ENCODE results near the gene ZNF280A. TPM values are rescaled to one million over a fixed set of nuclear protein-coding genes. Genes with fewer than 3 reads are reported as not detected.

The ZNF280A gene
- total RNA-seq, 1 experiment from 2014 or later = 0.10 TPM

DNA sequence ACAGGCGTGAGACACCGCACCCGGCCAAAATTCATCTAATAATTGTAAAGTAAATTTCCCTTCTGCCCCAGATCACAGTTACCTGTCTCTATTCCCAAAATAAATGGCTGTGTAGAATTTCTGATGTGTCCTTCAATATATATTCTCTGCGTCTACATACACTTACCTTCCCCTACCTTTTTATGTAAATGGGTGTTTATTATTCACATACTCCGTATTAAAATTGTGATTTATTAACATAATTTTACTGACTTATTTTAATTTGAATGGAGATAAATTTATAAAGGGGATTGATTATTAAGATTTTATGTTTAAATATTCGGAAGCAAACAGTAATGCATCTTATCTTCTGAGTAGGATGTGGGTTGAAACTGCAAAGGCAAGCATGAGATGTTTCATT, 16.4 kb upstream of the ZNF280A start:
- Histone ChIP-seq H3K4me1 (ENCODE audit: control insufficient read depth, insufficient read depth, low read length) (no peaks in the 10 kb centered on the region), H3K27ac (ENCODE audit: low read length) (no peak overlapping the region), H3K27me3 (ENCODE audit: control insufficient read depth, insufficient read depth, low read length) (no peaks in the 10 kb centered on the region), H3K36me3 (ENCODE audit: control insufficient read depth, insufficient read depth, low read length) (no peaks in the 10 kb centered on the region), H3K9me3 (ENCODE audit: control insufficient read depth, insufficient read depth, low read depth, low read length) (no peaks in the 10 kb centered on the region), H3K4me3 (ENCODE audit: low read depth in 2 of 2, low read length in 2 of 2) (no peak overlapping the region)
- BruUV-seq (replicated peaks) = no TSS peak
- intact Hi-C loops (cut with micrococcal nuclease; ENCODE audit: unreplicated experiment) = no loop called here
- ATAC-seq (no peak), DNase-seq (ENCODE audit: low read depth, low spot score) (no peak)
- in situ Hi-C loops (cut with HindIII; ENCODE audit: low pct_unique_long_range_greater_than_20kb, low sequenced_read_pairs) = no loop called here
- TF ChIP-seq, protein P1, sequence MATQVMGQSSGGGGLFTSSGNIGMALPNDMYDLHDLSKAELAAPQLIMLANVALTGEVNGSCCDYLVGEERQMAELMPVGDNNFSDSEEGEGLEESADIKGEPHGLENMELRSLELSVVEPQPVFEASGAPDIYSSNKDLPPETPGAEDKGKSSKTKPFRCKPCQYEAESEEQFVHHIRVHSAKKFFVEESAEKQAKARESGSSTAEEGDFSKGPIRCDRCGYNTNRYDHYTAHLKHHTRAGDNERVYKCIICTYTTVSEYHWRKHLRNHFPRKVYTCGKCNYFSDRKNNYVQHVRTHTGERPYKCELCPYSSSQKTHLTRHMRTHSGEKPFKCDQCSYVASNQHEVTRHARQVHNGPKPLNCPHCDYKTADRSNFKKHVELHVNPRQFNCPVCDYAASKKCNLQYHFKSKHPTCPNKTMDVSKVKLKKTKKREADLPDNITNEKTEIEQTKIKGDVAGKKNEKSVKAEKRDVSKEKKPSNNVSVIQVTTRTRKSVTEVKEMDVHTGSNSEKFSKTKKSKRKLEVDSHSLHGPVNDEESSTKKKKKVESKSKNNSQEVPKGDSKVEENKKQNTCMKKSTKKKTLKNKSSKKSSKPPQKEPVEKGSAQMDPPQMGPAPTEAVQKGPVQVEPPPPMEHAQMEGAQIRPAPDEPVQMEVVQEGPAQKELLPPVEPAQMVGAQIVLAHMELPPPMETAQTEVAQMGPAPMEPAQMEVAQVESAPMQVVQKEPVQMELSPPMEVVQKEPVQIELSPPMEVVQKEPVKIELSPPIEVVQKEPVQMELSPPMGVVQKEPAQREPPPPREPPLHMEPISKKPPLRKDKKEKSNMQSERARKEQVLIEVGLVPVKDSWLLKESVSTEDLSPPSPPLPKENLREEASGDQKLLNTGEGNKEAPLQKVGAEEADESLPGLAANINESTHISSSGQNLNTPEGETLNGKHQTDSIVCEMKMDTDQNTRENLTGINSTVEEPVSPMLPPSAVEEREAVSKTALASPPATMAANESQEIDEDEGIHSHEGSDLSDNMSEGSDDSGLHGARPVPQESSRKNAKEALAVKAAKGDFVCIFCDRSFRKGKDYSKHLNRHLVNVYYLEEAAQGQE (IDR thresholded peaks at IDR 0.05; ENCODE audit: insufficient read depth in 1 of 2, low read depth in 2 of 2, low read length in 1 of 2) = no peak
- no peak for TF ChIP-seq SIN3A (IDR thresholded peaks at IDR 0.05; ENCODE audit: borderline replicate concordance, insufficient read depth, low read depth, low read length)
- TF ChIP-seq, protein P2, sequence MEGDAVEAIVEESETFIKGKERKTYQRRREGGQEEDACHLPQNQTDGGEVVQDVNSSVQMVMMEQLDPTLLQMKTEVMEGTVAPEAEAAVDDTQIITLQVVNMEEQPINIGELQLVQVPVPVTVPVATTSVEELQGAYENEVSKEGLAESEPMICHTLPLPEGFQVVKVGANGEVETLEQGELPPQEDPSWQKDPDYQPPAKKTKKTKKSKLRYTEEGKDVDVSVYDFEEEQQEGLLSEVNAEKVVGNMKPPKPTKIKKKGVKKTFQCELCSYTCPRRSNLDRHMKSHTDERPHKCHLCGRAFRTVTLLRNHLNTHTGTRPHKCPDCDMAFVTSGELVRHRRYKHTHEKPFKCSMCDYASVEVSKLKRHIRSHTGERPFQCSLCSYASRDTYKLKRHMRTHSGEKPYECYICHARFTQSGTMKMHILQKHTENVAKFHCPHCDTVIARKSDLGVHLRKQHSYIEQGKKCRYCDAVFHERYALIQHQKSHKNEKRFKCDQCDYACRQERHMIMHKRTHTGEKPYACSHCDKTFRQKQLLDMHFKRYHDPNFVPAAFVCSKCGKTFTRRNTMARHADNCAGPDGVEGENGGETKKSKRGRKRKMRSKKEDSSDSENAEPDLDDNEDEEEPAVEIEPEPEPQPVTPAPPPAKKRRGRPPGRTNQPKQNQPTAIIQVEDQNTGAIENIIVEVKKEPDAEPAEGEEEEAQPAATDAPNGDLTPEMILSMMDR (IDR thresholded peaks at IDR 0.05) = no peak
- no peak for TF ChIP-seq POLR2AphosphoS5 (IDR thresholded peaks at IDR 0.05; ENCODE audit: low read depth, low read length)
- no peak for TF ChIP-seq TCF7L2 (IDR thresholded peaks at IDR 0.05; ENCODE audit: low read depth, low read length)
- ChIA-PET CTCF (no interaction called here), POLR2A (no interaction called here)

DNA sequence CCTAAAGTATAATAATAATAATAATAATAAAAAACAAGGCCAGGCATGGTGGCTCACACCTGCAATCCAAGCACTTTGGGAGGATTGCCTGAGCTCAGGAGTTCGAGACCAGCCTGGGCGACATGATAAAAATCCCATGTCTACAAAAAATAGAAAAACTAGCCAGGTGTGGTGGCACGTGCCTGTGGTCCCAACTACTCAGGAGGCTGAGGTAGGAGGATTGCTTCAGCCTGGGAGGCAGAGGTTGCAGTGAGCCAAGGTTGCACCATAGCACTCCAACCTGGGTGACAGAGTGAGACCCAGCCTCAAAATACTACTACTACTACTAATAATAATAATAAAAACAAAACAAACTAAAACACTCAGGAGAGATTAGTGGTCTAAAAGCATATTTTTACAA, 15.6 kb upstream of the ZNF280A start:
- Histone ChIP-seq H3K27me3 (ENCODE audit: control insufficient read depth, insufficient read depth, low read length) (no peaks in the 10 kb centered on the region), H3K4me1 (ENCODE audit: control insufficient read depth, insufficient read depth, low read length) (no peaks in the 10 kb centered on the region), H3K27ac (ENCODE audit: low read length) (no peak overlapping the region), H3K4me3 (ENCODE audit: low read depth in 2 of 2, low read length in 2 of 2) (no peak overlapping the region), H3K36me3 (ENCODE audit: control insufficient read depth, insufficient read depth, low read length) (no peaks in the 10 kb centered on the region), H3K9me3 (ENCODE audit: control insufficient read depth, insufficient read depth, low read depth, low read length) (no peaks in the 10 kb centered on the region)
- CTCF ChIA-PET = no interaction called here
- in situ Hi-C loops (cut with HindIII; ENCODE audit: low pct_unique_long_range_greater_than_20kb, low sequenced_read_pairs) (no loop called here), intact Hi-C loops (cut with micrococcal nuclease; ENCODE audit: unreplicated experiment) (no loop called here)
- no TSS peak for BruUV-seq (replicated peaks)
- TF ChIP-seq, protein P2 (IDR thresholded peaks at IDR 0.05) = no peak
- TF ChIP-seq SIN3A (IDR thresholded peaks at IDR 0.05; ENCODE audit: borderline replicate concordance, insufficient read depth, low read depth, low read length) (no peak), TCF7L2 (IDR thresholded peaks at IDR 0.05; ENCODE audit: low read depth, low read length) (no peak), POLR2AphosphoS5 (IDR thresholded peaks at IDR 0.05; ENCODE audit: low read depth, low read length) (no peak)
- TF ChIP-seq, protein P1 (IDR thresholded peaks at IDR 0.05; ENCODE audit: insufficient read depth in 1 of 2, low read depth in 2 of 2, low read length in 1 of 2) = no peak
- no peak for ATAC-seq
- POLR2A ChIA-PET = no interaction called here
- DNase-seq (ENCODE audit: low read depth, low spot score) = no peak

Measured in Panc1 (cell line).